ENCODE results near the gene KCNC2.

GRCh38 chr12:75101781-75102180 is 107.9 kb downstream of the KCNC2 start:
- TF ChIP-seq, protein P1, sequence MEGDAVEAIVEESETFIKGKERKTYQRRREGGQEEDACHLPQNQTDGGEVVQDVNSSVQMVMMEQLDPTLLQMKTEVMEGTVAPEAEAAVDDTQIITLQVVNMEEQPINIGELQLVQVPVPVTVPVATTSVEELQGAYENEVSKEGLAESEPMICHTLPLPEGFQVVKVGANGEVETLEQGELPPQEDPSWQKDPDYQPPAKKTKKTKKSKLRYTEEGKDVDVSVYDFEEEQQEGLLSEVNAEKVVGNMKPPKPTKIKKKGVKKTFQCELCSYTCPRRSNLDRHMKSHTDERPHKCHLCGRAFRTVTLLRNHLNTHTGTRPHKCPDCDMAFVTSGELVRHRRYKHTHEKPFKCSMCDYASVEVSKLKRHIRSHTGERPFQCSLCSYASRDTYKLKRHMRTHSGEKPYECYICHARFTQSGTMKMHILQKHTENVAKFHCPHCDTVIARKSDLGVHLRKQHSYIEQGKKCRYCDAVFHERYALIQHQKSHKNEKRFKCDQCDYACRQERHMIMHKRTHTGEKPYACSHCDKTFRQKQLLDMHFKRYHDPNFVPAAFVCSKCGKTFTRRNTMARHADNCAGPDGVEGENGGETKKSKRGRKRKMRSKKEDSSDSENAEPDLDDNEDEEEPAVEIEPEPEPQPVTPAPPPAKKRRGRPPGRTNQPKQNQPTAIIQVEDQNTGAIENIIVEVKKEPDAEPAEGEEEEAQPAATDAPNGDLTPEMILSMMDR (IDR thresholded peaks at IDR 0.05; ENCODE audit: extremely low read depth in 1 of 2, insufficient read depth in 1 of 2, low read depth in 1 of 2, low read length in 2 of 2) = no peak
- no peak for TF ChIP-seq POLR2A (IDR thresholded peaks at IDR 0.05; ENCODE audit: low read depth, low read length)
- TF ChIP-seq FOS (IDR thresholded peaks at IDR 0.05; ENCODE audit: borderline replicate concordance, insufficient read depth, low read length) = no peak
- TF ChIP-seq EZH2 (IDR thresholded peaks at IDR 0.05; ENCODE audit: borderline replicate concordance, low read depth, low read length, severe bottlenecking) = no peak
- no peak for TF ChIP-seq JUN (IDR thresholded peaks at IDR 0.05; ENCODE audit: borderline replicate concordance, insufficient read depth, insufficient read length, low read depth)

Measured in endothelial cell of umbilical vein (primary cell).